Gastrocnemius medialis (tissue), 4 donors: ENCODE measurements around the gene LENEP. TPM values are rescaled to one million over a fixed set of nuclear protein-coding genes. Genes with fewer than 3 reads are reported as not detected.

Source experiments
- ATAC-seq, 2 donors: fragments of 150-250 bp; one replicate each; pipeline ENCODE4 v1.9.1; 2016
- DNase-seq, 2 donors: peaks; one replicate each; pipeline ENCODE4 v3.0.0-alpha.2; 2019
- H3K27ac ChIP-seq, 4 donors: fragments of 200-600 bp; sonication (generic); 1 replicate in 1 of 4; 2 replicates in 3 of 4; pipeline ENCODE4 v1.5.1; 2016 to 2018; ENCODE audit warnings: mild to moderate bottlenecking in 2 of 4, moderate library complexity in 1 of 4
- H3K27me3 ChIP-seq, 3 donors: fragments of 200-600 bp; sonication (generic) in 2 of 3; 1 replicate in 1 of 3; 2 replicates in 2 of 3; pipeline versions ENCODE4 v1.5.1 to v1.6.0; 2016 to 2019; ENCODE audit warnings: mild to moderate bottlenecking in 1 of 3, moderate library complexity in 1 of 3
- H3K36me3 ChIP-seq, 2 donors: fragments of 200-600 bp; sonication (generic) in 1 of 2; one replicate each; pipeline ENCODE4 v1.5.1; 2017 to 2018
- H3K4me1 ChIP-seq, 2 donors: fragments of 200-600 bp; sonication (generic) in 1 of 2; one replicate each; pipeline ENCODE4 v1.5.1; 2016 to 2017; ENCODE audit warnings: mild to moderate bottlenecking in 2 of 2
- H3K4me3 ChIP-seq, 4 donors: fragments of 200-600 bp; sonication (generic) in 3 of 4; 1 replicate in 1 of 4; 2 replicates in 3 of 4; pipeline ENCODE4 v1.5.1; 2016 to 2019; ENCODE audit warnings: mild to moderate bottlenecking in 2 of 4
- H3K9me3 ChIP-seq, 3 donors: fragments of 200-600 bp; sonication (generic) in 2 of 3; 1 replicate in 1 of 3; 2 replicates in 2 of 3; pipeline ENCODE4 v1.5.1; 2016 to 2019
- POLR2A ChIP-seq, 2 donors: fragments of 450-650 bp; IDR thresholded peaks; one replicate each; pipeline ENCODE4 v1.6.1; 2017; ENCODE audit warnings: antibody characterized with exemption in 2 of 2, mild to moderate bottlenecking in 2 of 2, moderate library complexity in 2 of 2
- in situ Hi-C, 4 donors: fragments of 200-750 bp; cut with MboI; loops; one replicate each; pipeline versions ENCODE4 v1.15.0 to v1.8.0; 2017; ENCODE audit warnings: low sequenced_read_pairs in 4 of 4
- intact Hi-C: fragments of 100-400 bp; cut with DNase I; formaldehyde crosslinking; loops from one replicate; pipeline ENCODE4 v1.15.1; 2023; ENCODE audit warnings: low total_unique reads
- total RNA-seq, 4 donors: library from RNA; depleted of rRNA; stranded (reverse); fragments of >200 nt; gene quantifications; one replicate each; pipeline versions ENCODE4 v1.1.0 to v1.2.3, GENCODE V29; 2016
- TF ChIP-seq, protein P1 (sequence below), 5 experiments: fragments of 450-650 bp in 3 of 5; fragments of 200-600 bp in 2 of 5; sonication (generic) in 2 of 5; IDR thresholded peaks in 4 of 5; conservative IDR thresholded peaks in 1 of 5; 1 replicate in 4 of 5; 2 replicates in 1 of 5; pipeline ENCODE4 v1.5.1; 2016 to 2019; ENCODE audit warnings: antibody characterized with exemption in 5 of 5, mild to moderate bottlenecking in 3 of 5, moderate library complexity in 3 of 5

Gene LENEP
- total RNA-seq, 4 donors from 2014 or later = not detected

DNA sequence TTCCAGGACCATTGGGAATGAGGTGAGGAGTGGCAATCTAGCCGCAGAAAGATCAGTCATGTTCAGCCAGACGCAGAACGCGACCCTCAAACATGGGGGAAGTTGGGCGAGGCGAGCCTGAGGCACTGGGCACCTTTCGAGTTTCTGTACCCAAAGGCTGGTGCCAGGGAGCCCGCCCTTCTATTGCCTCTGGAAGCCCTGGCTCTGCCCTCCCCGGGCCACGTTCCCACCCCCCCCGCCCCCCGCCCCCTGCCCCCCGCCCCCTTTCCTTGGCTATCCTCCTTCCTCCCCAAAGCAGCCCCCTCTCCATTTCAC, 7.0 kb downstream of the LENEP start:
- H3K36me3 ChIP-seq = no peaks in the 10 kb centered on the region
- TF ChIP-seq, protein P1, sequence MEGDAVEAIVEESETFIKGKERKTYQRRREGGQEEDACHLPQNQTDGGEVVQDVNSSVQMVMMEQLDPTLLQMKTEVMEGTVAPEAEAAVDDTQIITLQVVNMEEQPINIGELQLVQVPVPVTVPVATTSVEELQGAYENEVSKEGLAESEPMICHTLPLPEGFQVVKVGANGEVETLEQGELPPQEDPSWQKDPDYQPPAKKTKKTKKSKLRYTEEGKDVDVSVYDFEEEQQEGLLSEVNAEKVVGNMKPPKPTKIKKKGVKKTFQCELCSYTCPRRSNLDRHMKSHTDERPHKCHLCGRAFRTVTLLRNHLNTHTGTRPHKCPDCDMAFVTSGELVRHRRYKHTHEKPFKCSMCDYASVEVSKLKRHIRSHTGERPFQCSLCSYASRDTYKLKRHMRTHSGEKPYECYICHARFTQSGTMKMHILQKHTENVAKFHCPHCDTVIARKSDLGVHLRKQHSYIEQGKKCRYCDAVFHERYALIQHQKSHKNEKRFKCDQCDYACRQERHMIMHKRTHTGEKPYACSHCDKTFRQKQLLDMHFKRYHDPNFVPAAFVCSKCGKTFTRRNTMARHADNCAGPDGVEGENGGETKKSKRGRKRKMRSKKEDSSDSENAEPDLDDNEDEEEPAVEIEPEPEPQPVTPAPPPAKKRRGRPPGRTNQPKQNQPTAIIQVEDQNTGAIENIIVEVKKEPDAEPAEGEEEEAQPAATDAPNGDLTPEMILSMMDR (IDR thresholded peaks at IDR 0.05 in 4 of 5, conservative IDR thresholded peaks at IDR 0.05 in 1 of 5) = no peak
- no peak for TF ChIP-seq POLR2A (IDR thresholded peaks at IDR 0.05)
- no peaks in the 10 kb centered on the region for H3K27me3 ChIP-seq
- no peaks in the 10 kb centered on the region for H3K9me3 ChIP-seq
- peaks cover 20 to 37% of the 10 kb centered on the region in 2 donors for H3K4me1 ChIP-seq
- in situ Hi-C loops = no loop called here
- DNase-seq (no peak), ATAC-seq (no peak)
- intact Hi-C loops = loop anchor here (1.0 to 10.0 kb wide), 8 partner anchors 18 to 1494 kb away; partner anchors contain the start of genes CKS1B, FLAD1, PMVK and SLC50A1
- peak overlapping the region; percentile 95 to 99 (median 98) for H3K27ac ChIP-seq
- peak overlapping the region; percentile 83 to 99 (median 94) for H3K4me3 ChIP-seq

DNA sequence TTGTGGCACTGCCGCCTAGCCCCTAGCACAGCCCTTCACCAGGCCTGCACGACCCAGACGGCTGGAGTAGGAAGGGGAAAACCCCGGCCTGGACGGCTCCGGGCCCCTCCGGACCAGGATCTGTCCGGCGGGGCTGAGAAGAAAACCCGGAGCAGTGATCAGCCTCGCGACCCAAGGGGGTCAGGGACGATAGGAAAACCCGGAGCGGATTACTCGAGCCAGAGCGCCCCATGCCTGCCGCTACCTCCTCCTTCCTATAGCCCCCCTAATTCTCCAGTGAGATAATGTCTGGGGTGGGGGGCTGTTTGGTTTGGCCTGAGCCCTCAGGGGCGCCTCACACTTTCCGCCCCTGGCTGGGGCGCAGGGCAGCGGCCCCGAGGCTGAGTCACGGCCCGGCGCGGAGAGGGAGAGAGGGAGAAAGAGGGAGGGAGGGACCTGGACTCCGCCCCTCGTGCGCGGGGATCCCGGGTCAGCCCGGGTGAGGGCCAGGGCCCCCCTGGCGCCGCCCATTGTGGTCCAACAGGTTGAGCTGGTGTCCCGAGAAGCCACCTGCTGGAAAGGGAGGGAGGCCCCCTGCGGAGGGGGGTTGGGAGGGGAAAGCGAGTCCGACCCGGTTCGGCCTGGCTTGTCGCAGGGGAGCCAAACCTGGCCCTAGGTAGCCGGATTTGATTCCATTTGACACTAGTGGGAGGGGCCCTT, 7.5 kb downstream of the LENEP start:
- H3K4me1 ChIP-seq = peaks cover 24 to 42% of the 10 kb centered on the region in 2 donors
- no peaks in the 10 kb centered on the region for H3K36me3 ChIP-seq
- ATAC-seq (peak; percentile 25 to 32), DNase-seq (peak; percentile 88 to 97)
- peak overlapping the region; percentile 83 to 99 (median 94) for H3K4me3 ChIP-seq
- TF ChIP-seq POLR2A (IDR thresholded peaks at IDR 0.05) = peak; percentile 90 to 92
- TF ChIP-seq, protein P1 (IDR thresholded peaks at IDR 0.05 in 4 of 5, conservative IDR thresholded peaks at IDR 0.05 in 1 of 5) = peak in 4 of 5 experiments; percentile 3 to 52 (median 36)
- no peaks in the 10 kb centered on the region for H3K27me3 ChIP-seq
- no peaks in the 10 kb centered on the region for H3K9me3 ChIP-seq
- in situ Hi-C loops = no loop called here
- intact Hi-C loops = loop anchor here (1.0 to 10.0 kb wide), 8 partner anchors 18 to 1494 kb away; partner anchors contain the start of genes CKS1B, FLAD1, PMVK and SLC50A1
- H3K27ac ChIP-seq = peak overlapping the region; percentile 95 to 99 (median 98)

DNA sequence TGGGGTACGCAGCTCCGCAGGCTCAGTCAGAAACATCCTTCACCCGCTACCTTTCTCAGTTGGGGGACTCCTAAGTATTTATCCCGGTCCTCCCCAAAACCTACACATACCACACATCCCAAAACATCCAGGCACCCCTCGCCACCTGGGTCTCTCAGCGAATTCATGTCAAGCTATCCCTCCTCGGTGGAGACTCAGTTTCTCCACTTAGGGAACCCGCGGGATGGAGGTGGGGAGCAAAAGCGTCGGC, 8.0 kb downstream of the LENEP start:
- ATAC-seq = no peak
- DNase-seq = no peak
- no peak for TF ChIP-seq POLR2A (IDR thresholded peaks at IDR 0.05)
- TF ChIP-seq, protein P1 (IDR thresholded peaks at IDR 0.05 in 4 of 5, conservative IDR thresholded peaks at IDR 0.05 in 1 of 5) = no peak
- in situ Hi-C loops (no loop called here), intact Hi-C loops (loop anchor here (2.0 to 10.0 kb wide), 7 partner anchors 19 to 1493 kb away; partner anchors contain the start of genes FLAD1, PMVK, SLC50A1 and UBE2Q1)
- Histone ChIP-seq H3K4me3 (peak overlapping the region; percentile 83 to 99 (median 94)), H3K27me3 (no peaks in the 10 kb centered on the region), H3K4me1 (peaks cover 29 to 47% of the 10 kb centered on the region in 2 donors), H3K36me3 (no peaks in the 10 kb centered on the region), H3K9me3 (no peaks in the 10 kb centered on the region), H3K27ac (peak overlapping the region; percentile 95 to 99 (median 98))

DNA sequence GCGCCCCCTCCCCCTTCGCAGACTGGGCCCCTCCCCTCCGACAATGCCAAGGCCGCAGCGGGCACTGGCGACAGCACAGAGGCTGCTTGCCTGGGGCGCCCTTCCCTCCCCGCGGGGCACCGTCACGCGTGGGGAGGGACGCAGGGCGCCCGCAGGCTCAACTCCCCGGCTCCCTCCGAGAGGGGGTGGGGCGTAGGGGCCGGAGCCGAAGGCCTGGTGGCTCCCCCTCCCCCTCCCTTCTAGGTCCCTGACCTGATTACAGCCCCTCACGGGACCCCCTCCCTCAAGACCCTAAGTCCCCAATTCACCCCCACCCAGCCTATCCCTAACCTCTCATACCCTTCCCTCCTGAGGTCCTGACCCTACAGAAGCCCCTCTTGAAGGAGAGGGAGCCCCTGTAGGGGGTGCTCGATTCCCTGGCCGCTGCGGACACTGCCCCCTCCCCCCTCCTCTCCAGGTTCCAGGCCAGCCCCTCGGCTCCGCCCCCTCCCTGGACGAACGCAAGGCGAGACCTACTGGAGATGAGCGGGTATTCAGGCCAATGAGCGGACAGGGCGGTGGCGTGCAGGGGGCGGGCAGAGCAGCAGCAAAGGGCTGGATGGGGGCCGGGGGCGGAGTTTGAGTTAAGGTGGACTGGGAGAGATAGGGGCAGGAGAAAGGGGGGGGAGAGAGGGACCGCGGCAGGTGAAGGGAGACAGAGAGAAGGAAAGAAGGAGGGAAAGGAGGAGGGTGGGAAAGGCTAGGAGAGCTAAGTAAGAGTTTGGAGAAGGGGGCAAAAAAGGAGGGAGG, 8.5 kb downstream of the LENEP start:
- H3K9me3 ChIP-seq = no peaks in the 10 kb centered on the region
- DNase-seq (peak; percentile 100), ATAC-seq (peak; percentile 45 to 54)
- H3K27me3 ChIP-seq = no peaks in the 10 kb centered on the region
- H3K27ac ChIP-seq = peak overlapping the region; percentile 95 to 99 (median 98)
- peak; percentile 90 to 92 for TF ChIP-seq POLR2A (IDR thresholded peaks at IDR 0.05)
- TF ChIP-seq, protein P1 (IDR thresholded peaks at IDR 0.05 in 4 of 5, conservative IDR thresholded peaks at IDR 0.05 in 1 of 5) = peak in 2 of 5 experiments; percentile 13 to 55
- in situ Hi-C loops = no loop called here
- intact Hi-C loops = loop anchor here (1.0 to 10.0 kb wide), 8 partner anchors 15 to 1493 kb away; partner anchors contain the start of genes FLAD1, PMVK, SLC50A1 and UBE2Q1
- H3K4me1 ChIP-seq = peaks cover 34 to 52% of the 10 kb centered on the region in 2 donors
- peak overlapping the region; percentile 83 to 99 (median 94) for H3K4me3 ChIP-seq
- H3K36me3 ChIP-seq = no peaks in the 10 kb centered on the region
